ENCODE data around the gene METTL25B.

METTL25B gene

GRCh38 chr1:156727926-156728598, at the start of gene METTL25B:
Gene METTL25B, plus strand, starts transcription at chr1:156728469. Its CDS starts 636 bp downstream, at chr1:156729105.
- no peak for TF ChIP-seq CTCF (conservative IDR thresholded peaks at IDR 0.05; ENCODE audit: low read depth, low read length)
- DNase-seq (ENCODE audit: low read depth), result no peak

GRCh38 chr1:156680056-156680455, 48.2 kb upstream of the METTL25B start:
- no peak for TF ChIP-seq CTCF (conservative IDR thresholded peaks at IDR 0.05; ENCODE audit: low read depth, low read length)
- H3K4me3 ChIP-seq (ENCODE audit: low read length), result no peak overlapping the region
- no peak for DNase-seq (ENCODE audit: low read depth)

More at GRCh38 chr1:156727926-156728598, at the start of gene METTL25B:
- peak within 1 kb of the TSS; percentile 98 for H3K4me3 ChIP-seq (ENCODE audit: low read length)

- no peak for TF ChIP-seq CTCF (conservative IDR thresholded peaks at IDR 0.05; ENCODE audit: low read depth, low read length)
- no peak for DNase-seq (ENCODE audit: low read depth)
- no peak overlapping the region for H3K4me3 ChIP-seq (ENCODE audit: low read length)
Measured at GRCh38 chr1:156681196-156681960, 46.9 kb upstream of the METTL25B start.

- TF ChIP-seq CTCF (conservative IDR thresholded peaks at IDR 0.05; ENCODE audit: low read depth, low read length), result peak; percentile 30
- DNase-seq (ENCODE audit: low read depth), result no peak
- no peak overlapping the region for H3K4me3 ChIP-seq (ENCODE audit: low read length)
Measured at GRCh38 chr1:156682166-156682890, 45.9 kb upstream of the METTL25B start.

- no peak for DNase-seq (ENCODE audit: low read depth)
- H3K4me3 ChIP-seq (ENCODE audit: low read length), result no peak overlapping the region
- TF ChIP-seq CTCF (conservative IDR thresholded peaks at IDR 0.05; ENCODE audit: low read depth, low read length), result peak; percentile 13
Measured at GRCh38 chr1:156684227-156684782, 44.0 kb upstream of the METTL25B start.

- TF ChIP-seq CTCF (conservative IDR thresholded peaks at IDR 0.05; ENCODE audit: low read depth, low read length), result peak; percentile 95
- DNase-seq (ENCODE audit: low read depth), result no peak
- H3K4me3 ChIP-seq (ENCODE audit: low read length), result peak overlapping the region; percentile 40
Measured at GRCh38 chr1:156689035-156689952, 39.0 kb upstream of the METTL25B start.
